OCI-M2 (cell line): ENCODE results near the gene BABAM1.

Experiments
- DNase-seq: peaks from one replicate; lab custom pipeline; 2025; ENCODE audit not compliant: unreplicated experiment; lab: John Stamatoyannopoulos, UW

BABAM1 gene

GRCh38 chr19:17266975-17267788 is at the start of gene BABAM1:
BABAM1 (plus strand) TSS chr19:17267443; CDS start chr19:17268807, 1,364 bp downstream.
- DNase-seq, result peak; percentile 93

- DNase-seq, result no peak
Observed at GRCh38 chr19:17219286-17219685, 48.0 kb upstream of the BABAM1 start.

- no peak for DNase-seq
Observed at GRCh38 chr19:17220207-17220758, 47.0 kb upstream of the BABAM1 start.

GRCh38 chr19:17225053-17225452 is 42.2 kb upstream of the BABAM1 start:
- DNase-seq, result no peak

DNA sequence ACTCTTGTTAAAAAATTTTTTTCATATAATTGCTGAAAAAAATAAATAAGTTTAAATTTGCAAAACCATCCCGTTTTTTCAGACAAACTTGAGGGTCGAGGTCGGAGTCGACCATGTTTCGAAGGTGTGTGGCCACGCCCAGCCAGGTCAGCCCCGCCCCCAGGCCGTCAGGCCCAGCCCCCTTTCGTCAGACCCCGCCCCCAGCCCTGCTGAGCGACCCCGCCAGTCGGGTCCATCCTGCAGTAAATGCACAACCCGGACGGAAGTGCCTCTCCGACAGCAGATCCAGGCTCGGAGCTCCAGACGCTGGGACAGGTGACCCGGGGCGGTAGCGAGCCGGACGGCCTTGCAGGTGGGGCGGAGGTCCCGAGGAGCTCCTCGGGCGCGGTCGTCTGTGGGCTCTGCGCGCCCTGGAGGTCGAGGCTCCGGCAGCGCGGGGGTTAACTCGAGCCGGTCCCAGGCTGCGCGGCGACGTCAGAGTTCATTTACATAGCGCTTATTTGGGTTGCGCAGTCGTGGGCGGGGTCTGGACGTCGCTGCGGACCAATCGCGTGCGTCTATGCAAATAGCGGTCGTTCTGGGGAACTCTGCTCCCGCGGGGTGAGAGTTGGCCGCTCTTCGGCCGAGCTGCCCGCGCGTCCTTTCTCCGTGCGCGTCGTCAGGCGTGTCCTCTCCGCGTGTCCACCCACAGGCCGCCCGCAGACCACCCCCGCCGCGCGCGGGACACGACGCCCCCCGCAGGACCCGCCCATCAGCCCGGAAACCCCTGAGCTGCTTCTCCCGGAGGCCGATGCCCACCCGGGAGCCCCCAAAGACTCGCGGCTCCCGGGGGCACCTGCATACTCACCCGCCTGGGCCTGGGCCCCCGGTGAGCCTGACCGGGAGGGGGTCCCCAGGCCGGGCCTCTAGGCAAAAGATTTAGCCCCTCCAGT is 41.0 kb upstream of the BABAM1 start, which contains the start of gene OCEL1:
OCEL1 (plus strand) TSS at position 225 of the 932 bp plus-strand sequence; CDS start at position 247, 22 bp downstream.
- DNase-seq, result peak; percentile 92

GRCh38 chr19:17227798-17228367 is 39.4 kb upstream of the BABAM1 start:
- DNase-seq, result no peak

GRCh38 chr19:17229890-17230289 is 37.4 kb upstream of the BABAM1 start:
- DNase-seq, result no peak

- no peak for DNase-seq
Observed at GRCh38 chr19:17232258-17232657, 35.0 kb upstream of the BABAM1 start.

DNA sequence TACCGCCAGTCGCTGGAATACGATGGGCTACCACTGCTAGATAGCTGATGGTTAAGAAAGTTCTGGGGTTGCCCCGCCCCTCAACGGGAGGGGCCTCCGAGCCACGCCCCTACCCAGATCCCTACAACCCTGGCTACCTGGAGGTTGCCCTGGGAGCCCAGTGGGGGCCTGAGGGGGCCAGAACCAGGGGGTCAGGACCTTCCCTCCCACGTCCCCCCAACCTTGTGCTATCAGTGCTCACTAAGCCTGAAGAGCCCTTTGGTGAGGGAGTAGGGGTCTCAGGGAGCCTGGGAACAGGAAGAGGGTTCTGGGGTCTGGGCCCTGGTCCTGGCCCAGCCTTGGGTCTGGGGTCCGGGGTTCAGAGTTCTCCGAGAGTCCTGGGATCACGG is 32.3 kb upstream of the BABAM1 start:
- DNase-seq, result no peak

DNA sequence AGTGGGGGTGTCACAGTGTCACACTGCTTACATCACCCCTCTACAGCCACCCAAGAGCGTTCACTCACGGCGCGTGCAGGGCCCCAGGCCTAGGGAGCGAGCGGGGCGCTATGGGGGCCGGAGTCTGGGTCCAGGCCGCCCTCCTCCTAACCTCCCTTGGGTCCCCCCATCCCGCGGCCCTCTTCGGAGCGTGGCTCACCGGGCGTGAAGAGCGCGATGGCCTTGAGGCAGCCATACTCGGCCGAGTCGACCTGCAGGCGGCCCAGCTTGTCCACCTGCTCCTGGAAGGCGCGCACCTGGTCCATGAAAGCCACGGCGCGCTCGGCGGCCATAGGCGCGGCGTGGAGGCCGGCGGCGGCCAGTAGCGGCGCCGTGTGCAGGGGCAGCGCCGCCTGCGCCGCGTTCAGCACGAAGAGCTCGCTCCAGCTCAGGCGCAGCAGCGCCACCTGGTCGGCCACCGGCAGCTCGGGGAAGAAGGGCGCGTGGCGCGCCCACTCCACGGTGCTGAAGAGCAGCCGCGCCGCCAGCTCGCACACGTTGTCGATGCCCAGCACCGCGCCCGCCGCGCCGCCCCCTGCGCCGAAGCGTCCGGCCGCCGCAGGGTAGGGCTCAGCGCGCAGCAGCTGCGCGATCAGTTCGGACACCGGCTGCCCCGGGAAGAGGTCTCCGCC is 31.8 kb upstream of the BABAM1 start:
- no peak for DNase-seq

- DNase-seq, result no peak
Observed at GRCh38 chr19:17235971-17236777, 31.1 kb upstream of the BABAM1 start.

DNA sequence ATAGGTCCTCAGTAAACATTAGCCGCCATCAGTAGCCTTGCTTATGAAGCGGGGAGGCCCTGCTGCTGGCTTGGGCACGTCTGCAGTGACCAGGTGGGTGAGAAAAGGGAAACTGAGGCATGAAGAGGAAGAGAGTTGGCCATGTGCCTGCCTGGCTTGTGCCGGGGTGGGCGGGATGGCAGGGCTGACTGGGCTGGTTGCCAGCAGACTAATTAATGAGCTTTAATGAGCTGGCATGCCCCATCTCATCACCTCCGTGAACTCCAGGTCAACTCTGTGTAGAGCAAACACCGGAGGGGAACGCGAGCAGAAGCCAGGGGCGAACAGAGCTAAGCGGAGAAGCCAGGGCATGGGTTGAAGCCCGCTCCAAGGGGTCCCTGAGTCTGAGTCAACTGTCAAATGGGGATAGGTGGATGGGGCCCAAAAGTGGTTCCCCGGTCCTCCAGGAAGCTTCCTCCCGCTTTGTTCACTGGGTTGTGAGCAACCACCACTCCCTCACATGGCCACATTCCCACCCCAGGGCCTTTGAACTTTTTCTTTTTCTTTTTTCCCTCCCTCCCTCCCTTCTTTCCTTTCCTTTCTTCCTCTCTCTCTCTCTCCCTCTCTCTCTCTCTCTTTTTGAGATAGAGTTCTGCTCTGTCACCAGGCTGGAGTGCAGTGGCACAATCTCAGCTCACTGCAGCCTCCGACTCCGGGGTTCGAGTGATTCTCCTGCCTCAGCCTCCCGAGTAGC is 30.3 kb upstream of the BABAM1 start:
- no peak for DNase-seq

GRCh38 chr19:17237747-17238706 is 29.2 kb upstream of the BABAM1 start:
- no peak for DNase-seq

- no peak for DNase-seq
Observed at GRCh38 chr19:17240062-17240752, 27.0 kb upstream of the BABAM1 start.

DNA sequence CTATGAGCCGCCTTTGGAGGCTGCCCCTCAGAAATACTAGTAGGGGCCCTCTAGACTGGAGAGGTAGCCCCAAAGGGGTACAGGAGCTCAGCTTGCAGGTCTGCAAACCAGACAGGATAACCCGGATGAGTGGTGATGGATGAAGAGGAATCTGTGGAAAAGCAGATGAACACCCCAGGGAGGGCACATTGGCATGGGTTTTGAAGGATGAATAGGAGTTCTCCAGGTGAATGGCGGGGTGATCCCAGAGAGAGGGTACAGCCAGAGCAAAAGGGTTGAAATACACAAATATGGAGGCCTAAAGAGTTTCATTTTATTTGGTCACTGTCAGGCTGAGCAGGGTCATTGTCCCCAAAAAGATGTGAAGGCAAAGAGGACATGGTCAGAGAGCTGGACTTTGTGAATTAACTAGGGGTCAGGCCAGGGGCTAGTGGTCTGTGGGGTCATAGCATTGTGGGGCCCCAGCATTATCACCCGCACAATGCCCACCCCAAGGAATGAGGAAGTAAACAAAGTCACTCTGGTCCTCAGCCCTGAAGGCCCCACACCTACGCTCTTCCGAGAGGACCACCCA is 26.3 kb upstream of the BABAM1 start:
- no peak for DNase-seq

- DNase-seq, result no peak
Observed at GRCh38 chr19:17242431-17243208, 24.6 kb upstream of the BABAM1 start.
